HEK293 (cell line): Measurements from ENCODE around the gene LECT2.

Source experiments
- CTCF ChIA-PET: fragments of 350-600 bp; formaldehyde crosslinking; extraction: SDS; loops from one replicate; lab custom pipeline; 2021; ENCODE audit warnings: antibody characterized with exemption; lab: Yijun Ruan, JAX
- POLR2A ChIA-PET: fragments of 300-600 bp; formaldehyde crosslinking; extraction: SDS; loops from one replicate; lab custom pipeline; 2020; ENCODE audit warnings: antibody characterized with exemption, inconsistent platforms; lab: Yijun Ruan, JAX
- H3K27ac ChIP-seq: fragments of 200-500 bp; sonication (Bioruptor generic); 2 replicates; pipeline ENCODE4 v1.5.1; 2014; ENCODE audit warnings: low read depth, low read length, control low read depth, inconsistent platforms; ENCODE audit errors: extremely low read depth
- H3K36me3 ChIP-seq, 2 experiments: fragments of 200-500 bp in 1 of 2; sonication (Bioruptor generic) in 1 of 2; 1 replicate in 1 of 2; 2 replicates in 1 of 2; pipeline ENCODE4 v1.5.1; 2014 to 2017; ENCODE audit warnings: inconsistent platforms in 2 of 2, low read length in 2 of 2; ENCODE audit not compliant: control insufficient read depth in 2 of 2, insufficient read depth in 1 of 2
- H3K4me1 ChIP-seq: fragments of 200-500 bp; sonication (Bioruptor generic); 2 replicates; pipeline ENCODE4 v1.5.1; 2014; ENCODE audit warnings: mild to moderate bottlenecking, low read length, inconsistent platforms; ENCODE audit not compliant: control insufficient read depth, insufficient read depth
- H3K4me3 ChIP-seq: 2 replicates; pipeline ENCODE4 v1.5.1; 2011; ENCODE audit warnings: low read depth, mild to moderate bottlenecking, control low read depth, low read length, moderate library complexity
- H3K9me3 ChIP-seq: fragments of 200-500 bp; sonication (Bioruptor generic); 2 replicates; pipeline ENCODE4 v1.5.1; 2014; ENCODE audit warnings: low read depth, low read length, inconsistent platforms; ENCODE audit not compliant: control insufficient read depth, insufficient read depth
- BCL11B ChIP-seq: fragments of 450-650 bp; formaldehyde crosslinking; IDR thresholded peaks from 2 replicates; pipeline ENCODE4 v1.5.1; 2016; ENCODE audit warnings: low read depth, missing biosample characterization, missing genetic modification characterization
- EGR2 ChIP-seq: fragments of 450-650 bp; formaldehyde crosslinking; IDR thresholded peaks from 2 replicates; pipeline ENCODE4 v1.5.1; 2016; ENCODE audit warnings: low read depth, missing biosample characterization, missing genetic modification characterization
- GLI4 ChIP-seq: fragments of 450-650 bp; formaldehyde crosslinking; IDR thresholded peaks from 2 replicates; pipeline ENCODE4 v1.5.1; 2016; ENCODE audit warnings: missing biosample characterization, missing genetic modification characterization
- KLF17 ChIP-seq: fragments of 450-650 bp; formaldehyde crosslinking; IDR thresholded peaks from 2 replicates; pipeline ENCODE4 v1.5.1; 2016; ENCODE audit warnings: missing biosample characterization, missing genetic modification characterization
- KLF9 ChIP-seq: fragments of 450-650 bp; formaldehyde crosslinking; IDR thresholded peaks from 2 replicates; pipeline ENCODE4 v1.5.1; 2016; ENCODE audit warnings: missing biosample characterization, missing genetic modification characterization, low read depth
- MZF1 ChIP-seq: fragments of 450-650 bp; formaldehyde crosslinking; IDR thresholded peaks from 2 replicates; pipeline ENCODE4 v1.5.1; 2017; ENCODE audit warnings: missing biosample characterization, missing genetic modification characterization, borderline replicate concordance
- TCF7L2 ChIP-seq: IDR thresholded peaks from 2 replicates; pipeline ENCODE4 v1.6.1; 2011; ENCODE audit warnings: low read depth, mild to moderate bottlenecking, inconsistent platforms, low read length, moderate library complexity, borderline replicate concordance
- YY1 ChIP-seq: fragments of 450-650 bp; formaldehyde crosslinking; IDR thresholded peaks from 2 replicates; pipeline ENCODE4 v1.5.1; 2018; ENCODE audit warnings: missing biosample characterization, missing genetic modification characterization
- ZBTB17 ChIP-seq: fragments of 450-650 bp; formaldehyde crosslinking; IDR thresholded peaks from 2 replicates; pipeline ENCODE4 v1.5.1; 2016; ENCODE audit warnings: missing biosample characterization, missing genetic modification characterization
- ZEB2 ChIP-seq: fragments of 450-650 bp; formaldehyde crosslinking; IDR thresholded peaks from 2 replicates; pipeline ENCODE4 v1.5.1; 2016; ENCODE audit warnings: missing biosample characterization, missing genetic modification characterization
- ZFP69B ChIP-seq: fragments of 450-650 bp; formaldehyde crosslinking; IDR thresholded peaks from 2 replicates; pipeline ENCODE4 v1.5.1; 2016; ENCODE audit warnings: missing biosample characterization, missing genetic modification characterization
- ZNF133 ChIP-seq: fragments of 450-650 bp; formaldehyde crosslinking; IDR thresholded peaks from 2 replicates; pipeline ENCODE4 v1.5.1; 2016; ENCODE audit warnings: missing biosample characterization, missing genetic modification characterization
- ZNF221 ChIP-seq: fragments of 450-650 bp; formaldehyde crosslinking; IDR thresholded peaks from 2 replicates; pipeline ENCODE4 v1.5.1; 2017; ENCODE audit warnings: missing biosample characterization, missing genetic modification characterization, borderline replicate concordance
- ZNF341 ChIP-seq: fragments of 450-650 bp; formaldehyde crosslinking; IDR thresholded peaks from 2 replicates; pipeline ENCODE4; 2016; ENCODE audit warnings: low read depth, missing biosample characterization, missing genetic modification characterization
- ZNF624 ChIP-seq: fragments of 450-650 bp; formaldehyde crosslinking; IDR thresholded peaks from 2 replicates; pipeline ENCODE4 v1.5.1; 2017; ENCODE audit warnings: missing biosample characterization, missing genetic modification characterization
- ZNF660 ChIP-seq: fragments of 450-650 bp; IDR thresholded peaks from 2 replicates; pipeline ENCODE4 v1.5.1; 2018; ENCODE audit warnings: missing biosample characterization, mild to moderate bottlenecking, missing genetic modification characterization
- ZNF704 ChIP-seq: fragments of 450-650 bp; formaldehyde crosslinking; IDR thresholded peaks from 2 replicates; pipeline ENCODE4 v1.5.1; 2016; ENCODE audit warnings: missing biosample characterization, missing genetic modification characterization
- ZNF830 ChIP-seq: fragments of 450-650 bp; IDR thresholded peaks from 2 replicates; pipeline ENCODE4 v1.5.0; 2018; ENCODE audit warnings: missing biosample characterization, missing genetic modification characterization, low read depth, mild to moderate bottlenecking, moderate library complexity
- TF ChIP-seq, protein P1 (sequence below): fragments of 450-650 bp; formaldehyde crosslinking; IDR thresholded peaks from 2 replicates; pipeline ENCODE4 v1.5.1; 2016; ENCODE audit warnings: missing biosample characterization, missing genetic modification characterization
- TF ChIP-seq, protein P2 (sequence below): fragments of 450-650 bp; formaldehyde crosslinking; IDR thresholded peaks from 2 replicates; pipeline ENCODE4 v1.5.1; 2016; ENCODE audit warnings: missing biosample characterization, missing genetic modification characterization

The LECT2 gene

GRCh38 chr5:135921388-135921787 is 33.4 kb downstream of the LECT2 start (continued):
- no peak for TF ChIP-seq KLF9
- TF ChIP-seq TCF7L2 = no peak
- TF ChIP-seq KLF17 (tag by site-specific recombination) = no peak
- TF ChIP-seq ZNF624 (tag by site-specific recombination) = no peak
- TF ChIP-seq ZEB2 (tag by site-specific recombination) = no peak
- TF ChIP-seq ZNF221 = no peak
- TF ChIP-seq ZNF660 (tag by site-specific recombination) = peak; percentile 52; the same call in 1 of the 2 replicates
- no peak for TF ChIP-seq ZNF830 (tag by site-specific recombination)
- TF ChIP-seq ZBTB17 = no peak
- TF ChIP-seq ZNF133 (tag by site-specific recombination) = no peak
- no peak for TF ChIP-seq YY1 (tag by site-specific recombination)
- no peak for TF ChIP-seq EGR2 (tag by site-specific recombination)
- no peak for TF ChIP-seq ZNF704 (tag by site-specific recombination)

GRCh38 chr5:135920199-135920598 is 34.6 kb downstream of the LECT2 start:
- H3K36me3 ChIP-seq = no peaks in the 10 kb centered on the region
- POLR2A ChIA-PET = no interaction called here
- CTCF ChIA-PET = interaction anchor here (1.4 to 1.7 kb wide), 2 partner anchors 29 to 138 kb away, joined by 3 to 5 read pairs; no protein-coding TSS in a partner anchor
- TF ChIP-seq BCL11B (tag by site-specific recombination) (no peak), GLI4 (tag by site-specific recombination) (no peak), ZFP69B (tag by site-specific recombination) (peak; percentile 79), ZNF341 (tag by site-specific recombination) (no peak), MZF1 (tag by site-specific recombination) (no peak)
- TF ChIP-seq, protein P1, sequence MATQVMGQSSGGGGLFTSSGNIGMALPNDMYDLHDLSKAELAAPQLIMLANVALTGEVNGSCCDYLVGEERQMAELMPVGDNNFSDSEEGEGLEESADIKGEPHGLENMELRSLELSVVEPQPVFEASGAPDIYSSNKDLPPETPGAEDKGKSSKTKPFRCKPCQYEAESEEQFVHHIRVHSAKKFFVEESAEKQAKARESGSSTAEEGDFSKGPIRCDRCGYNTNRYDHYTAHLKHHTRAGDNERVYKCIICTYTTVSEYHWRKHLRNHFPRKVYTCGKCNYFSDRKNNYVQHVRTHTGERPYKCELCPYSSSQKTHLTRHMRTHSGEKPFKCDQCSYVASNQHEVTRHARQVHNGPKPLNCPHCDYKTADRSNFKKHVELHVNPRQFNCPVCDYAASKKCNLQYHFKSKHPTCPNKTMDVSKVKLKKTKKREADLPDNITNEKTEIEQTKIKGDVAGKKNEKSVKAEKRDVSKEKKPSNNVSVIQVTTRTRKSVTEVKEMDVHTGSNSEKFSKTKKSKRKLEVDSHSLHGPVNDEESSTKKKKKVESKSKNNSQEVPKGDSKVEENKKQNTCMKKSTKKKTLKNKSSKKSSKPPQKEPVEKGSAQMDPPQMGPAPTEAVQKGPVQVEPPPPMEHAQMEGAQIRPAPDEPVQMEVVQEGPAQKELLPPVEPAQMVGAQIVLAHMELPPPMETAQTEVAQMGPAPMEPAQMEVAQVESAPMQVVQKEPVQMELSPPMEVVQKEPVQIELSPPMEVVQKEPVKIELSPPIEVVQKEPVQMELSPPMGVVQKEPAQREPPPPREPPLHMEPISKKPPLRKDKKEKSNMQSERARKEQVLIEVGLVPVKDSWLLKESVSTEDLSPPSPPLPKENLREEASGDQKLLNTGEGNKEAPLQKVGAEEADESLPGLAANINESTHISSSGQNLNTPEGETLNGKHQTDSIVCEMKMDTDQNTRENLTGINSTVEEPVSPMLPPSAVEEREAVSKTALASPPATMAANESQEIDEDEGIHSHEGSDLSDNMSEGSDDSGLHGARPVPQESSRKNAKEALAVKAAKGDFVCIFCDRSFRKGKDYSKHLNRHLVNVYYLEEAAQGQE (tag by site-specific recombination) = no peak
- TF ChIP-seq, protein P2, sequence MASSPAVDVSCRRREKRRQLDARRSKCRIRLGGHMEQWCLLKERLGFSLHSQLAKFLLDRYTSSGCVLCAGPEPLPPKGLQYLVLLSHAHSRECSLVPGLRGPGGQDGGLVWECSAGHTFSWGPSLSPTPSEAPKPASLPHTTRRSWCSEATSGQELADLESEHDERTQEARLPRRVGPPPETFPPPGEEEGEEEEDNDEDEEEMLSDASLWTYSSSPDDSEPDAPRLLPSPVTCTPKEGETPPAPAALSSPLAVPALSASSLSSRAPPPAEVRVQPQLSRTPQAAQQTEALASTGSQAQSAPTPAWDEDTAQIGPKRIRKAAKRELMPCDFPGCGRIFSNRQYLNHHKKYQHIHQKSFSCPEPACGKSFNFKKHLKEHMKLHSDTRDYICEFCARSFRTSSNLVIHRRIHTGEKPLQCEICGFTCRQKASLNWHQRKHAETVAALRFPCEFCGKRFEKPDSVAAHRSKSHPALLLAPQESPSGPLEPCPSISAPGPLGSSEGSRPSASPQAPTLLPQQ = peak; percentile 89
- TF ChIP-seq, all 188 proteins: peak for 2
- H3K4me3 ChIP-seq = no peak overlapping the region
- H3K9me3 ChIP-seq = no peaks in the 10 kb centered on the region
- H3K27ac ChIP-seq = no peak overlapping the region
- H3K4me1 ChIP-seq = 0 out of 2 replicates have a peak, but pooled peaks cover 6% of the 10 kb centered on the region
